CD4-positive, alpha-beta T cell treated with Interleukin-6 for 4 hours (primary cell): ENCODE measurements around the gene HRCT1.
A peak's percentile ranks its signal among the peaks of the same experiment; 100 is the strongest.
"Not testable (repeated sequence)": the region's sequence is repeated elsewhere in the genome, so short reads cannot be mapped to it uniquely, and the experiment has no call there.

Experiments
- DNase-seq: peaks from one replicate; pipeline ENCODE4 v3.0.0-alpha.2; 2020; ENCODE audit warnings: mixed read lengths

The HRCT1 gene

GRCh38 chr9:35919212-35920008, 13.4 kb downstream of the HRCT1 start:
- no peak for DNase-seq

GRCh38 chr9:35920051-35920620, 14.1 kb downstream of the HRCT1 start:
- DNase-seq, result no peak

GRCh38 chr9:35923598-35923926, 17.6 kb downstream of the HRCT1 start:
- DNase-seq, result no peak

GRCh38 chr9:35923927-35924763, 18.1 kb downstream of the HRCT1 start:
- no peak for DNase-seq

GRCh38 chr9:35928591-35929452, 22.8 kb downstream of the HRCT1 start:
- DNase-seq, result no peak

GRCh38 chr9:35929453-35929718, 23.4 kb downstream of the HRCT1 start:
- DNase-seq, result no peak

- no peak for DNase-seq
These were observed 24.5 kb downstream of the HRCT1 start for GRCh38 chr9:35930521-35930920.

GRCh38 chr9:35930989-35931388, 25.0 kb downstream of the HRCT1 start:
- DNase-seq, result no peak

GRCh38 chr9:35932735-35933134, 26.7 kb downstream of the HRCT1 start:
- peak; percentile 44 for DNase-seq

GRCh38 chr9:35933550-35934067, 27.6 kb downstream of the HRCT1 start:
- DNase-seq, result no peak

GRCh38 chr9:35934069-35934468, 28.1 kb downstream of the HRCT1 start:
- not testable (repeated sequence) for DNase-seq

- no peak for DNase-seq
These were observed 29.3 kb downstream of the HRCT1 start for GRCh38 chr9:35935261-35935660.

- DNase-seq, result no peak
These were observed 29.9 kb downstream of the HRCT1 start for GRCh38 chr9:35935755-35936509.

GRCh38 chr9:35937227-35937626, 31.2 kb downstream of the HRCT1 start:
- no peak for DNase-seq

- no peak for DNase-seq
These were observed 32.7 kb downstream of the HRCT1 start for GRCh38 chr9:35938474-35939356.

GRCh38 chr9:35939679-35940250, 33.8 kb downstream of the HRCT1 start:
- no peak for DNase-seq

- DNase-seq, result peak; percentile 71
These were observed 34.7 kb downstream of the HRCT1 start for GRCh38 chr9:35940458-35941407.

- no peak for DNase-seq
These were observed 36.3 kb downstream of the HRCT1 start for GRCh38 chr9:35942286-35942685.

- no peak for DNase-seq
These were observed 38.2 kb downstream of the HRCT1 start for GRCh38 chr9:35944173-35944572.
